ENCODE results near the gene GRM6.

DNA sequence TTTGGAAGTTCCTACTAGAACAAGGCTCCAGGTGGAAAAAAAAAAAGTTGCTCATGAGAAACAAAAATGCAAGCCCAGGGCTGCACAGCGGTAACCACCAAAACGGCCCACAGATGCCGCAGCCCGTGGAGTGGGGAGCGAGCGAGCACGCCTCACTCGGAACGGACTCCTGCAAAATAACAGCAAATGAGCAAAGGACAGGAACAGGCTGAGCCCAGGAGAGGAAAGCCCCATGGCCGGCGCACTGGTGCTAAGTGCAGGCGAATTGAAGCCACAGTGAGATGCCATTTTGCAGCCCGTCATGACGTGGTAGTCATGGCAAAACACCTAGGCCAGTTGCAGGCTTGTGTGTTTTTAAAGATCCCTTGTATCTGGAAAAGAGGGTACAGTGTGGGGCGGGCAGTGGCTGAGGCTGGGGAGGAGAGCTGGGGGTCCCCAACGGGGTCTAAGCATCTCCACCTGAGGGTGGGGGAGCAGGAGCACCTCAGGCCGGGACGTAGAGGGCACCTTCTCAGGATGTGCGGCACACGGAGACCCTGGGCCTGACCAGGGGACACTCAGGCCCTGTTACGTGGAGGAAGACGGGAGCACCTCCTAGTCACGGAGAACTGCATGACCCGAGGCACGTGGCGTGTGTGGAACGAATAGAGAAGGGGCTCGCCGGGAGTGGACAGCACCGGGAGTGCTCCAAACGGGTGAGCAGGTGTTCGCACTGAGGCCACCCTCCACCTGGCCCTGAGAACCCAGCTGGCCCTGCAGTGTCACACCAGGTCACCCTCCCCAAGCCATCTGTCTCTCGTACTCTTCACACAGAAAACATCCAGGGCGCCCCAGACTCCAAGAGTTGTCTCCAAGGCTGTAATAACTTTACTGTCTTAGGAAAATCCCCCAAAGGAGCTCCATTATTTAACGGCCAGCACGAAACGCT, 10.7 kb downstream of the GRM6 start:
- TF ChIP-seq SNAI2 (CRISPR knock-in tag; IDR thresholded peaks at IDR 0.05): no peak
- TF ChIP-seq ZNF70 (CRISPR knock-in tag; IDR thresholded peaks at IDR 0.05): no peak
